Measurements from ENCODE around the gene CCDC12.
"Not testable (repeated sequence)": the region's sequence is repeated elsewhere in the genome, so short reads cannot be mapped to it uniquely, and the experiment has no call there.

CCDC12 gene

DNA sequence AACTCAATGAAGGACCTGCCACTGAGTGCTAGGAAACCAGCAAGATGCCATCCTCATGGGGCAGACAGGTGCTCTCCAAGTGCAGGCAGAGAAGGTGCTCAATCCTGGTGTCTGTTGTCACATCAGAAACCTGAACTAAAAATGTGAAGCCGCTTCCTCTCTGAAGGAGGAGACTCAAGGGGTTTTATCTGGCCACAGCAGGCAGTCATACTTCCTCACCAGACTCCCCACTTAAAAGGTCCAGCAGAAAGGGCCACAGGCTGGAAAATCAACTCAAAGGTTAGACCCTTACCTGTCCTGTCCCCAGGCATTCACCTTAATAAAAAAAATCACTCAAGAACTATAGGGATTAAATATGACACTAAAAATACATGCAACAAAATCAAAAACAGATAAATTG, 4.8 kb downstream of the CCDC12 start:
- TF ChIP-seq FOXP2 (optimal IDR thresholded peaks at IDR 0.05; ENCODE audit: control extremely low read depth, extremely low read length, insufficient read depth) = no peak
- TF ChIP-seq POLR2AphosphoS5 (IDR thresholded peaks at IDR 0.05; ENCODE audit: borderline replicate concordance, low read depth, low read length) = no peak
- TF ChIP-seq EZH2 (IDR thresholded peaks at IDR 0.05) = no peak
- H3K4me3 ChIP-seq = no peak overlapping the region
- no peaks in the 10 kb centered on the region for H3K9me3 ChIP-seq (ENCODE audit: low read depth, low read length)
- no peak for DNase-seq (ENCODE audit: low read depth, low spot score)
- no peak overlapping the region for H3K27ac ChIP-seq
- H3K36me3 ChIP-seq (ENCODE audit: insufficient read depth, low read length) = peaks cover 5% of the 10 kb centered on the region; the same call in 1 of the 2 replicates
- H3K9ac ChIP-seq (ENCODE audit: insufficient read length) = no peak overlapping the region

GRCh38 chr3:46971151-46971550, 5.4 kb downstream of the CCDC12 start:
- Histone ChIP-seq H3K4me3 (no peak overlapping the region), H3K9ac (ENCODE audit: insufficient read length) (no peak overlapping the region), H3K27ac (no peak overlapping the region), H3K9me3 (ENCODE audit: low read depth, low read length) (no peaks in the 10 kb centered on the region), H3K36me3 (ENCODE audit: insufficient read depth, low read length) (peaks cover 5% of the 10 kb centered on the region; the same call in 1 of the 2 replicates)
- no peak for TF ChIP-seq FOXP2 (optimal IDR thresholded peaks at IDR 0.05; ENCODE audit: control extremely low read depth, extremely low read length, insufficient read depth)
- TF ChIP-seq POLR2AphosphoS5 (IDR thresholded peaks at IDR 0.05; ENCODE audit: borderline replicate concordance, low read depth, low read length) = no peak
- TF ChIP-seq EZH2 (IDR thresholded peaks at IDR 0.05) = no peak
- no peak for DNase-seq (ENCODE audit: low read depth, low spot score)

GRCh38 chr3:46970391-46971091, 6.0 kb downstream of the CCDC12 start:
- H3K9me3 ChIP-seq (ENCODE audit: low read depth, low read length) = no peaks in the 10 kb centered on the region
- H3K9ac ChIP-seq (ENCODE audit: insufficient read length) = no peak overlapping the region
- H3K27ac ChIP-seq = no peak overlapping the region
- peaks cover 5% of the 10 kb centered on the region; the same call in 1 of the 2 replicates for H3K36me3 ChIP-seq (ENCODE audit: insufficient read depth, low read length)
- TF ChIP-seq EZH2 (IDR thresholded peaks at IDR 0.05) (no peak), POLR2AphosphoS5 (IDR thresholded peaks at IDR 0.05; ENCODE audit: borderline replicate concordance, low read depth, low read length) (no peak), FOXP2 (optimal IDR thresholded peaks at IDR 0.05; ENCODE audit: control extremely low read depth, extremely low read length, insufficient read depth) (no peak)
- H3K4me3 ChIP-seq = no peak overlapping the region
- no peak for DNase-seq (ENCODE audit: low read depth, low spot score)

DNA sequence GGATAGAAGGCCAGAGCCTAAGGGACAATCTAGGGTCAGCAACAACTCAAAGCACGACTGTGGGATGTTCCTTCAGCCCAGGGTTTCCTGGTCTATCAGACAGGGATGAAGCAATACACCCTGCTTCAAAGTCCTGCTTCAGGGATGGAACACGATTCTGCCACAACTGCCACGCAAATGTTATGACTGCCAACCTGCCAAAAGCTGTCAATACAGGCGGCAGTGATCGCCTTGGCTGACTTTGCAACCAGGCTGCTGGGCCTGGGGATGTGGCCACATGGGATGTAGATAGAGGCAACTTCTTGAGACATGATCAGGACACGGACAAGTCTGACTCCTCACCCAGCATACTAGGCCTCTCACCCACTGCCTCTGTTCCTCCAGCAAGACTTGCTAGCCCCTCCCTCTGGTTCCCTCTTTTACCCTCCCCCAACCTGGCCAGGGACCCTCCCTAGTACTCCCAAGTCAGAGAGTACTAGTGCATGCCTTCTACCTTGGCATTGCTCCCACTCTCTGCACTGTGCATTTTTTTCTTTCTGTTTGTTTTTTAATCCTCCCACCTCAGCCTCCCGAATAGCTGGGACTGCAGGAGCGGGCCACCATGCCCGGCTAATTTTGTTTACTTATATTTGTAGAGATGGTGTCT, 7.6 kb downstream of the CCDC12 start:
- no peak for TF ChIP-seq FOXP2 (optimal IDR thresholded peaks at IDR 0.05; ENCODE audit: control extremely low read depth, extremely low read length, insufficient read depth)
- no peak for TF ChIP-seq POLR2AphosphoS5 (IDR thresholded peaks at IDR 0.05; ENCODE audit: borderline replicate concordance, low read depth, low read length)
- TF ChIP-seq EZH2 (IDR thresholded peaks at IDR 0.05) = no peak
- DNase-seq (ENCODE audit: low read depth, low spot score) = no peak
- no peaks in the 10 kb centered on the region; the same call in 1 of the 2 replicates for H3K36me3 ChIP-seq (ENCODE audit: insufficient read depth, low read length)
- H3K4me3 ChIP-seq = no peak overlapping the region
- no peaks in the 10 kb centered on the region for H3K9me3 ChIP-seq (ENCODE audit: low read depth, low read length)
- H3K9ac ChIP-seq (ENCODE audit: insufficient read length) = no peak overlapping the region
- H3K27ac ChIP-seq = no peak overlapping the region

DNA sequence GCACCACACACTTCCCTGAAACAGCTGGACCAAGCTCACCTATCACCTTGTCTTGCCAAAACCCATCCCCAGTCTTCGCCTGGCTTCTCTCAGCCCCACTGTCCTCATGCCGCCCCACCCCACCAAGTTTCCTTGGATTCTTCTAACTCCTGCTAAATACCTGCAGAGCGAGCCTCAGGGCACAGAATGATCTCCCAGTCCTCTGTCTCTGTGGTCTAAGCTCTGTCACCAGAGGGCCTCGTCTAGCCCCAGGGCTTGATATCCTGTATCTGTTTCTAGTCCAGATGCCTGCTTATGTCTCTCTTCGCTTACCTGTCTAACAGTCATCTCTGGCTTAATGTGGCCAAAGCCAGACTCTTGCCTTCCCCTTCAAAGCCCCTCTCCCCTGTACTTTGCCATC, 9.7 kb downstream of the CCDC12 start:
- Histone ChIP-seq H3K4me3 (no peak overlapping the region), H3K36me3 (ENCODE audit: insufficient read depth, low read length) (peaks cover 7% of the 10 kb centered on the region; the same call in 1 of the 2 replicates), H3K9me3 (ENCODE audit: low read depth, low read length) (no peaks in the 10 kb centered on the region), H3K27ac (no peak overlapping the region), H3K9ac (ENCODE audit: insufficient read length) (no peak overlapping the region)
- no peak for DNase-seq (ENCODE audit: low read depth, low spot score)
- TF ChIP-seq FOXP2 (optimal IDR thresholded peaks at IDR 0.05; ENCODE audit: control extremely low read depth, extremely low read length, insufficient read depth) (no peak), POLR2AphosphoS5 (IDR thresholded peaks at IDR 0.05; ENCODE audit: borderline replicate concordance, low read depth, low read length) (no peak), EZH2 (IDR thresholded peaks at IDR 0.05) (no peak)

GRCh38 chr3:46965151-46965550, 11.4 kb downstream of the CCDC12 start:
- Histone ChIP-seq H3K9ac (ENCODE audit: insufficient read length) (no peak overlapping the region), H3K27ac (no peak overlapping the region), H3K9me3 (ENCODE audit: low read depth, low read length) (no peaks in the 10 kb centered on the region), H3K36me3 (ENCODE audit: insufficient read depth, low read length) (peaks cover 7% of the 10 kb centered on the region; the same call in 1 of the 2 replicates), H3K4me3 (no peak overlapping the region)
- TF ChIP-seq POLR2AphosphoS5 (IDR thresholded peaks at IDR 0.05; ENCODE audit: borderline replicate concordance, low read depth, low read length) (no peak), EZH2 (IDR thresholded peaks at IDR 0.05) (no peak), FOXP2 (optimal IDR thresholded peaks at IDR 0.05; ENCODE audit: control extremely low read depth, extremely low read length, insufficient read depth) (no peak)
- no peak for DNase-seq (ENCODE audit: low read depth, low spot score)

- H3K36me3 ChIP-seq (ENCODE audit: insufficient read depth, low read length); DNase-seq (ENCODE audit: low read depth, low spot score): not testable (repeated sequence)
These were observed 12.4 kb downstream of the CCDC12 start for GRCh38 chr3:46964038-46964590.

DNA sequence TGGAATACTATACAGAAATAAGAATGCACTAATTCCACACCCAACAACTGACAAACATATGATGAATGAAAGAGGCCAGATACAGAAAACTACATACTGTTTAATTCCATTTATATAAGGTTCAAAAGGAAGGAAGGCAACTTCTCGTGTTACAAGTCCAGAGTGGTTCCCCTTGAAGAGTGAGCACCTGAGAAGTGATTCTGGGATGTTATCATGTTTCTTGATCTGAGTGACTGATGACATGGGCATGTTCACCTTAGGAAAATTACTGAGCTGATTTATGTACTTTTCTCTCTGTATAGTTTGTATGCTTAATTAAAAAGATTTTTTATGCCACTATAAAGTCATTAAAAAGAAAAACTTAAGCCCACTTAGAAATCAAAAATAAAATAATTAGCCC, 13.6 kb downstream of the CCDC12 start:
- Histone ChIP-seq H3K27ac (no peak overlapping the region), H3K9ac (ENCODE audit: insufficient read length) (no peak overlapping the region), H3K9me3 (ENCODE audit: low read depth, low read length) (no peaks in the 10 kb centered on the region), H3K4me3 (no peak overlapping the region), H3K36me3 (ENCODE audit: insufficient read depth, low read length) (peaks cover 7% of the 10 kb centered on the region; the same call in 1 of the 2 replicates)
- no peak for DNase-seq (ENCODE audit: low read depth, low spot score)
- TF ChIP-seq EZH2 (IDR thresholded peaks at IDR 0.05) = no peak
- TF ChIP-seq FOXP2 (optimal IDR thresholded peaks at IDR 0.05; ENCODE audit: control extremely low read depth, extremely low read length, insufficient read depth) = no peak
- TF ChIP-seq POLR2AphosphoS5 (IDR thresholded peaks at IDR 0.05; ENCODE audit: borderline replicate concordance, low read depth, low read length) = no peak

More at GRCh38 chr3:46964038-46964590, 12.4 kb downstream of the CCDC12 start:
- H3K4me3 ChIP-seq; H3K27ac ChIP-seq; H3K9me3 ChIP-seq (ENCODE audit: low read depth, low read length); H3K9ac ChIP-seq (ENCODE audit: insufficient read length): not testable (repeated sequence)

Measured in SK-N-MC (cell line).